Skeletal muscle tissue (tissue), 4 donors: ENCODE results near the gene ABCG1. TPM values are rescaled to one million over a fixed set of nuclear protein-coding genes. Genes with fewer than 3 reads are reported as not detected.
A peak's percentile ranks its signal among the peaks of the same experiment; 100 is the strongest.

Source experiments
- H3K27ac ChIP-seq: one replicate; pipeline ENCODE4 v1.7.0; 2013; ENCODE audit warnings: mild to moderate bottlenecking, low read depth, low read length, inconsistent platforms
- H3K27me3 ChIP-seq, 3 donors: one replicate each; pipeline ENCODE4 v1.7.0; 2013; ENCODE audit warnings: low read length in 3 of 3; ENCODE audit not compliant: control insufficient read depth in 3 of 3, insufficient read depth in 3 of 3
- H3K36me3 ChIP-seq, 3 donors: one replicate each; pipeline ENCODE4 v1.7.0; 2013; ENCODE audit warnings: low read length in 3 of 3; ENCODE audit not compliant: control insufficient read depth in 3 of 3, insufficient read depth in 3 of 3
- H3K4me1 ChIP-seq, 3 donors: one replicate each; pipeline ENCODE4 v1.7.0; 2013; ENCODE audit warnings: low read length in 3 of 3, mild to moderate bottlenecking in 3 of 3; ENCODE audit not compliant: control insufficient read depth in 3 of 3, insufficient read depth in 3 of 3
- H3K4me3 ChIP-seq, 3 donors: one replicate each; pipeline ENCODE4 v1.7.0; 2013; ENCODE audit warnings: low read length in 3 of 3
- H3K9ac ChIP-seq, 3 donors: one replicate each; pipeline ENCODE4 v1.7.0; 2013; ENCODE audit warnings: low read length in 3 of 3, mild to moderate bottlenecking in 3 of 3, moderate library complexity in 2 of 3, low read depth in 1 of 3
- H3K9me3 ChIP-seq, 3 donors: one replicate each; pipeline ENCODE4 v1.7.0; 2013; ENCODE audit warnings: low read length in 3 of 3; ENCODE audit not compliant: control insufficient read depth in 3 of 3
- total RNA-seq: library from RNA; depleted of rRNA; stranded (reverse); fragments of >200 nt; gene quantifications from one replicate; pipeline ENCODE4 v1.2.3, GENCODE V29; 2014
- donor health status: Osteomylitis.

ABCG1 gene
- total RNA-seq, 1 donor from 2014 or later = 20.4 TPM

DNA sequence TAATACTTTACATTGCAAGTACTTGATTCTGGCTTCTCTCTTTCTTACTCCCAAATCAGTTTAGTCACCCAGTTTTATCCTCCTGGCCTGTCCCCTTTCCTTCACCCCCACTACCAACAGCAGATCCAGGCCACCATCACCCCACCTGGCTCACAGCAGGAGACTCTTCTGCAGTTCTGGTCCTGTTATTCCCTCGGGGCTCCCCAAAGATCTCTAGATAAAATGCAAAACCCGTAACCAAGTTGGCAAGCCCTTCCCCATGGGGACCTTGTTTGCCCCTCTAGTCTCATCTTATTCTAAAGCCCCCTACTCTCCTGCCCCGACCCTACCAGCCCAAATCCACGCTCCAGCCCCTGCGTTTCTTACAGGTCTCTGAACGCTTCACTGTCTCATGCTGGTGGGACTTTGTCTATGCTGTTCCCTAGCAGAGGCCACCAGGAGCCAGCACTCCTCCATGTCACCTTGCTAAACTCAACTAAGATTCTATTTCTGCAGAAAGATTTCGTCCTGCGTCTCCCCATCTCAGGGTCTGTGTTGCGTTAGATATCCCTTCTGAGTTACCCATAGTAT is 4.0 kb downstream of the ABCG1 start:
- H3K4me3 ChIP-seq = peak overlapping the region in 1 of 3 donors; percentile 12
- H3K9ac ChIP-seq = peak overlapping the region in 2 of 3 donors; percentile 7 to 21
- peak overlapping the region; percentile 98 for H3K27ac ChIP-seq
- H3K4me1 ChIP-seq = peaks cover 43 to 68% (median 54%) of the 10 kb centered on the region in 3 donors
- peaks cover 16 to 43% (median 19%) of the 10 kb centered on the region in 3 donors for H3K36me3 ChIP-seq
- H3K9me3 ChIP-seq = no peaks in the 10 kb centered on the region
- no peaks in the 10 kb centered on the region for H3K27me3 ChIP-seq

DNA sequence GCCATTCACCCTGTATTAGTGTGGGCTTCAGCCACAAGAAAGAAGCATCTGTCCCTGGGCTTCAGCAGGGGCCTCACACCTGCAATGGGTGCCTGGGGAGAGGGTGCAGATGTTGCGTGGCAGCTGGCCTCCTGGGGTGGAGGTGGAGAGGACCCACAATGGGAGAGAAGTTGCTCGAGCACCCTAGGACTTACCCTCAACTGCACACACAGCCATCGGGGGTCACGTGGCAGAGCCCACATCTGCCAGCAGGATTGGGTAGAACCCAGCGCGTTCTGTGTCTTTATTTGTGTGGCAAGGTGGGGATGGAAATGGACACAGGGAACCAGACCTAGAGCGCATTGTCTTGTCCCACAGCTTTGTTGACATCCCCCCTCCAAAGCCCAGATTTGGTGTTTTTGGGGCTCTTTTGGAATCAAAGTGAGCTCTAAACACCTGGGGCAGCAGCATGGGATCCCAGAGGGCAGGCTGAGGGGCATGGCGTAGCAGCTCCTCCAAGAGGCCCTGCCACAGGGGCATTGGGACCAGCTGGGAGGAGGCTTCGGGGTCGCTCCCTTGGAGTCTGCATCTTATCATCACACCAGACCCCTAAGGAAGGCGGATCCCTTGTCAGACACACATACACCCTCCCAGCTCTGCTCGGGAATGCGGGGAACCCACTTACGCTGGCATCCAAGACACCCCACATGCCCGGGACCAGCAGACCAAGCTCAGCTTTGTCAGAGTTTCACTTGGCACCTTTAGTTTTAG is 5.1 kb downstream of the ABCG1 start:
- Histone ChIP-seq H3K27me3 (no peaks in the 10 kb centered on the region), H3K4me3 (no peak overlapping the region), H3K4me1 (peaks cover 54 to 79% (median 62%) of the 10 kb centered on the region in 3 donors), H3K9ac (peak overlapping the region in 1 of 3 donors; percentile 35), H3K9me3 (no peaks in the 10 kb centered on the region), H3K36me3 (peaks cover 16 to 47% (median 19%) of the 10 kb centered on the region in 3 donors), H3K27ac (peak overlapping the region; percentile 98)

DNA sequence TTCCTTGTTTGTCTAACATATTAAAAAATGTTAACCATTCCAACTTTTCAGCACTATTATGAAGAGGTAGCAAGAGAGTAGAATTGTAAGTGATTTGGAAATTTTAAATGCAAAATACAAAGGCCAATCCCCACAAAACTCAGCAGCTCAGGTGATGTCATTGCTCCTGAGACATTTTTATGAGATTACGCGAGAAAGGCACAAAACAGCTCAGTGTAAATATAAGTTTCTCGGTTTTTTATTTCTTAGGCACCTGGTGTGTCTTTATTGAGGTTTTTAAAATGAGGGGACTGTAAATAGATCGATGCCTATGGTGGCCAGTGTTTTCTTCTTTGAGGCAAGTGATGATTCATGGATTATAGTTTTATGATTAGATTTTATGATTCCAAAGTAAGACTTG is 6.1 kb downstream of the ABCG1 start:
- peaks cover 64 to 90% (median 72%) of the 10 kb centered on the region in 3 donors for H3K4me1 ChIP-seq
- H3K36me3 ChIP-seq = peaks cover 16 to 47% (median 19%) of the 10 kb centered on the region in 3 donors
- H3K27me3 ChIP-seq = no peaks in the 10 kb centered on the region
- H3K9ac ChIP-seq = no peak overlapping the region
- no peaks in the 10 kb centered on the region for H3K9me3 ChIP-seq
- no peak overlapping the region for H3K4me3 ChIP-seq
- H3K27ac ChIP-seq = peak overlapping the region; percentile 99

DNA sequence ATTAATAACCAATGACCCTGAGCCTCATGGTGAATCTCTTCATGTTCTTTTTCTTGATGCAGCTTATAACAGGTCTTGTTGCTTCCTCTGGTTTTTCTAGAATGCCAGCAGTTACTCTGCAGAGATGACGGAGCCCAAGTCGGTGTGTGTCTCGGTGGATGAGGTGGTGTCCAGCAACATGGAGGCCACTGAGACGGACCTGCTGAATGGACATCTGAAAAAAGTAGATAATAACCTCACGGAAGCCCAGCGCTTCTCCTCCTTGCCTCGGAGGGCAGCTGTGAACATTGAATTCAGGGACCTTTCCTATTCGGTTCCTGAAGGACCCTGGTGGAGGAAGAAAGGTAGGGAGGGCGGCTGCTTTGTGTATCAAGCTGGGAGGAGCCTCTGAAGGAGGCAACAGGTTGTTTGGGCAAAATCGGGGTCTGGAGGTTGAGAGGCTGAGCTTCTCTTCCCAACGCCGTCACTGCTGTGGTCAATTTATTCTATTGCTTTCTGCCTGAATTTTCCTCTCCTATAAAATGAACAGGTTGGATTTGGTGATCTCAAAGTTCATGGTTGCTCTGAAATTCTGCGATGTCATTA is 6.7 kb downstream of the ABCG1 start:
- Histone ChIP-seq H3K27me3 (no peaks in the 10 kb centered on the region), H3K4me1 (peaks cover 70 to 96% (median 75%) of the 10 kb centered on the region in 3 donors)

DNA sequence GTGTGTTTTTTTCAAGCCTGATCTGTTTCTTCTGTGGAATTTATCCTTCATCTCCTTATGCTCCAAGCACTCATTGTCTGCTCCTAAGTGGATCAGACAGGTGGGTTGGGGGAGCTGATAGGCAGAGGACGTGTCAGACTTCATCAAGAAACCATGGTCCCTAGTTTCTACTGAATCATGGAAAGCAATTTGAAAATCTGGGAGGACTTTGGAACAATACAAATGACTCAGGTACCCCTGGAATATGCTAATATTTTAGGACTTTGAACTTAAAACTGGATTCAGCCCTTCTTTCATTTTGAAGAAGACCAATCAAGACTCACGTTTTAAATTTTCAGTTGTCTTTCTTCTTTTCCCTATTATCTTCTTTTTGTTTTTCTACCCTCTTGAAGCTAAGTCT is 7.7 kb downstream of the ABCG1 start:
- Histone ChIP-seq H3K36me3 (peaks cover 16 to 46% (median 19%) of the 10 kb centered on the region in 3 donors), H3K27ac (peak overlapping the region; percentile 99), H3K4me3 (no peak overlapping the region), H3K9me3 (no peaks in the 10 kb centered on the region), H3K27me3 (no peaks in the 10 kb centered on the region), H3K4me1 (peaks cover 75 to 98% (median 76%) of the 10 kb centered on the region in 3 donors), H3K9ac (no peak overlapping the region)

More for the DNA sequence above, 6.7 kb downstream of the ABCG1 start:
- Histone ChIP-seq H3K4me3 (no peak overlapping the region), H3K27ac (peak overlapping the region; percentile 99), H3K9ac (no peak overlapping the region), H3K9me3 (no peaks in the 10 kb centered on the region), H3K36me3 (peaks cover 16 to 47% (median 19%) of the 10 kb centered on the region in 3 donors)

DNA sequence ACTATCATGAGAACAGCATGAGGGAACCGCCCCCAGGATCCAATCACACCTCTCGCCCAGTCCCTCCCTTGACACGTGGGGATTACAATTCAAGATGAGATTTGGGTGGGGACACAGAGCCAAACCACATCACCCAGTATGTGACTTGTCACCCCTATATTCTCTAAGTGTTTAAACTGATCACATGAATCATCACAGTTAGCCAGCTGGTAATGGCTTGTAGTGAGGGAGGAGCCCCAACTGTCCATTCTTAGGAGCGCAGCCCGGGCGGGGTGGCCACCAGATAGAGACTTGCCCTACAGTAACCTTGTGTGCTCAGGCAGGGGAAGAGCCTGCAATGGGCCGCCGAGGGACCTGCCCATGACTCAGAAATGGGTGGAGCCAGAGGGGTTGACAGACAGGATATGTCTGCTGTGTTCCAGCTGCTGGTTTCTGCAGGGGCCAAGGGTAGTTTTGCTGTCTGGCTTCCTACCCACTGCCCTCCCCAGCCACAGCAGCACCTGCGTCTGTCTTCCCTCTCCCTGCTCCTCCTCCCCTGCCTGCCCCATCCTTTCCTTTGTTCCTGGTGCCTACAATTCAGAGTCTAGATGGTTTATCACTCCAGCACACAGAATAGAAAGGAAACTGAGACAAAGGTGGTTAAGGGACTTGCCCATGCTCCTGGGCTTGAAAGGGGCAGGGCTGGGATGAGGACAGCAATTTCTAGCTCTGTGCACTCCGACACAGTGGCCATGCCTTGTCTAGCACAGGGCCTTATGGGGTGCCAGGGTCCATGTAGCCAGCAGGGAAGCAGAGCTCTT is 9.2 kb downstream of the ABCG1 start:
- Histone ChIP-seq H3K9me3 (no peaks in the 10 kb centered on the region), H3K27ac (peak overlapping the region; percentile 99), H3K9ac (peak overlapping the region; percentile 34 to 75 (median 34)), H3K36me3 (peaks cover 9 to 31% (median 14%) of the 10 kb centered on the region in 3 donors), H3K4me1 (peaks cover 75 to 98% (median 77%) of the 10 kb centered on the region in 3 donors), H3K27me3 (no peaks in the 10 kb centered on the region), H3K4me3 (peak overlapping the region; percentile 32 to 64 (median 57))

DNA sequence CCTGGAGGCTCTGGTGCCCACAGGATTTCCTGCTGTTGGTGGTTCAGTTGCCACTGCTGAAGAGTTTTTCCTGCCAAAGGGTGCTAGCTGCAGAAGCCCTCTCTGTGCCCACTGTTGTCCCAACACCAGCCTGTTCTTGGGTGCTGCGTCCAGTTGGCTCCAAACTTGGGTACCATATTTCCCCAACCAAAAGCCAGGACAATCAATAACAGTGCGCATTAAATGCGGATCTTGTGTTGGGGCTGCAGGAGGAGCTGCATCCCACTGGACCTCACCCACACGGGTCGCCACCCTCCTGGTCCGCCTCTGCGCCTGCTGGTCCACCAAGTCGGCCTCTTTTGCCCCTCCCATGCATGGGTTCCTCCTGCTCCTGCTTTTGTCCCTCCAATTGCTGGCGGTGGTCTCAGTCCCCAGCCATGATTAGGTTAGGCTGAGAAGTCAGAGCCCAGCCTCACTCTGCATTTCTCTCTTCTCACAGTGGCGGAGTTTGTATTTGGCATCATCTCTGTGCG is 9.8 kb downstream of the ABCG1 start:
- H3K4me1 ChIP-seq = peaks cover 75 to 98% (median 77%) of the 10 kb centered on the region in 3 donors
- H3K36me3 ChIP-seq = peaks cover 9 to 25% (median 11%) of the 10 kb centered on the region in 3 donors
- H3K4me3 ChIP-seq = peak overlapping the region; percentile 32 to 64 (median 57)
- H3K9ac ChIP-seq = peak overlapping the region; percentile 33 to 75 (median 34)
- H3K9me3 ChIP-seq = no peaks in the 10 kb centered on the region
- no peaks in the 10 kb centered on the region for H3K27me3 ChIP-seq
- peak overlapping the region; percentile 99 for H3K27ac ChIP-seq

DNA sequence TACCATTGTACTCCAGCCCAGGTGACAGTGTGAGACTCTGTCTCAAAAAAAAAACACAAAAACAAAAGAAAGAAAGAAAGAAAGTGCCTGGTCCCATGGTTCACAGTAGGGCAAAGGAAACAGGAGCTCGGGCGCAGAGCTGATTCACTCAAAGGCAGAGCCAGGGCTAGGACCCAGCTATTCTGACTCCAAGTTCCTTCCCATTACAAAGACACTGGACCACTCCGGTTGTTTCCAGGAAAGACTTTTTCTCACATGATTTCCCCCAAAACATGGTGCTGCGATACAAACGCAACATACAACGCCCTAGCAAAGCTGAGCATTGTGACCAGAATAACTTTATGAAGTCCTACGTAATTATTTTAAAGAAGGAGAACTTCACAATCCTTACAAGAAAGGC is 10.7 kb downstream of the ABCG1 start:
- Histone ChIP-seq H3K9ac (peak overlapping the region in 1 of 3 donors; percentile 7), H3K4me1 (peaks cover 78 to 97% (median 83%) of the 10 kb centered on the region in 3 donors), H3K27me3 (no peaks in the 10 kb centered on the region), H3K27ac (peak overlapping the region; percentile 99), H3K36me3 (peaks cover 9 to 21% (median 9%) of the 10 kb centered on the region in 3 donors), H3K9me3 (no peaks in the 10 kb centered on the region), H3K4me3 (no peak overlapping the region)

DNA sequence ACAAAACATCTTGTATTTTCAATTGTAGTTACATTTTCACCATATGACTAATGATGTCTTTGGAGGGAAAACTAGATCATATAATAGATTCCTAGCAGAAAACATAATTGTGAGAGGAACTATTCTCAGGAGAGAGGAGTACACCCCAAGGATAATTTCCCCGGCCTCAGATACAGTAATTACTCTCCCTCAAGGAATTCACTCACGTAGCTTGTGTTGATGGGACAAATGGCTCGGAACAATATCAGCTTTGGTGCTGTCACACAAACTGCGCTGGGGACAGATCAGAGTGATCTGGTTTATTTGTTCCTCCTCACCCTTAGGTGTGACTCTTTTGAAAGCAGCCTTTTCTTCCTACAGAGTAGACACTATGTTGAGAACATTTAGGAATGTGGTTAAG is 11.2 kb downstream of the ABCG1 start:
- H3K27ac ChIP-seq = peak overlapping the region; percentile 99
- H3K9me3 ChIP-seq = no peaks in the 10 kb centered on the region
- peak overlapping the region in 2 of 3 donors; percentile 7 to 67 for H3K9ac ChIP-seq
- peaks cover 82 to 96% (median 86%) of the 10 kb centered on the region in 3 donors for H3K4me1 ChIP-seq
- H3K36me3 ChIP-seq = peaks cover 9 to 20% (median 9%) of the 10 kb centered on the region in 3 donors
- no peaks in the 10 kb centered on the region for H3K27me3 ChIP-seq
- no peak overlapping the region for H3K4me3 ChIP-seq
